ENCODE results near the gene SPO11. TPM values are rescaled to one million over a fixed set of nuclear protein-coding genes. Genes with fewer than 3 reads are reported as not detected.

SPO11 gene
- polyA plus RNA-seq, 1 experiment: not detected

- no peak for DNase-seq (ENCODE audit: low read depth)
- Histone ChIP-seq H3K36me3 (ENCODE audit: control insufficient read depth, insufficient read depth, low read length) (no peaks in the 10 kb centered on the region), H3K27me3 (ENCODE audit: control insufficient read depth, insufficient read depth, low read length) (peaks cover 8% of the 10 kb centered on the region), H3K4me3 (ENCODE audit: low read depth, low read length) (no peak overlapping the region)
- TF ChIP-seq, protein P1, sequence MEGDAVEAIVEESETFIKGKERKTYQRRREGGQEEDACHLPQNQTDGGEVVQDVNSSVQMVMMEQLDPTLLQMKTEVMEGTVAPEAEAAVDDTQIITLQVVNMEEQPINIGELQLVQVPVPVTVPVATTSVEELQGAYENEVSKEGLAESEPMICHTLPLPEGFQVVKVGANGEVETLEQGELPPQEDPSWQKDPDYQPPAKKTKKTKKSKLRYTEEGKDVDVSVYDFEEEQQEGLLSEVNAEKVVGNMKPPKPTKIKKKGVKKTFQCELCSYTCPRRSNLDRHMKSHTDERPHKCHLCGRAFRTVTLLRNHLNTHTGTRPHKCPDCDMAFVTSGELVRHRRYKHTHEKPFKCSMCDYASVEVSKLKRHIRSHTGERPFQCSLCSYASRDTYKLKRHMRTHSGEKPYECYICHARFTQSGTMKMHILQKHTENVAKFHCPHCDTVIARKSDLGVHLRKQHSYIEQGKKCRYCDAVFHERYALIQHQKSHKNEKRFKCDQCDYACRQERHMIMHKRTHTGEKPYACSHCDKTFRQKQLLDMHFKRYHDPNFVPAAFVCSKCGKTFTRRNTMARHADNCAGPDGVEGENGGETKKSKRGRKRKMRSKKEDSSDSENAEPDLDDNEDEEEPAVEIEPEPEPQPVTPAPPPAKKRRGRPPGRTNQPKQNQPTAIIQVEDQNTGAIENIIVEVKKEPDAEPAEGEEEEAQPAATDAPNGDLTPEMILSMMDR (IDR thresholded peaks at IDR 0.05; ENCODE audit: insufficient read depth, low read depth, low read length): no peak
- CTCF ChIA-PET: interaction anchor here (1.1 kb wide), 1 partner anchor 230 kb away, joined by 3 read pairs; no protein-coding TSS in a partner anchor
- POLR2A ChIA-PET: no interaction called here
Measured at GRCh38 chr20:57320358-57320757, 9.2 kb upstream of the SPO11 start.

- no peak for DNase-seq (ENCODE audit: low read depth)
- peaks cover 8% of the 10 kb centered on the region for H3K27me3 ChIP-seq (ENCODE audit: control insufficient read depth, insufficient read depth, low read length)
- ChIA-PET CTCF (interaction anchor here (1.1 kb wide), 1 partner anchor 231 kb away, joined by 3 read pairs; no protein-coding TSS in a partner anchor), POLR2A (no interaction called here)
- no peak overlapping the region for H3K4me3 ChIP-seq (ENCODE audit: low read depth, low read length)
- TF ChIP-seq, protein P1 (IDR thresholded peaks at IDR 0.05; ENCODE audit: insufficient read depth, low read depth, low read length): no peak
- H3K36me3 ChIP-seq (ENCODE audit: control insufficient read depth, insufficient read depth, low read length): no peaks in the 10 kb centered on the region
Measured at GRCh38 chr20:57321142-57321541, 8.5 kb upstream of the SPO11 start.

- ChIA-PET POLR2A (no interaction called here), CTCF (interaction anchor here (0.6 to 1.6 kb wide), 3 partner anchors 13 to 231 kb away, joined by 3 to 4 read pairs (median 3); no protein-coding TSS in a partner anchor)
- DNase-seq (ENCODE audit: low read depth): no peak
- Histone ChIP-seq H3K36me3 (ENCODE audit: control insufficient read depth, insufficient read depth, low read length) (no peaks in the 10 kb centered on the region), H3K27me3 (ENCODE audit: control insufficient read depth, insufficient read depth, low read length) (peaks cover 8% of the 10 kb centered on the region), H3K4me3 (ENCODE audit: low read depth, low read length) (no peak overlapping the region)
- TF ChIP-seq, protein P1 (IDR thresholded peaks at IDR 0.05; ENCODE audit: insufficient read depth, low read depth, low read length): no peak
Measured at GRCh38 chr20:57322476-57322875, 7.1 kb upstream of the SPO11 start.

DNA sequence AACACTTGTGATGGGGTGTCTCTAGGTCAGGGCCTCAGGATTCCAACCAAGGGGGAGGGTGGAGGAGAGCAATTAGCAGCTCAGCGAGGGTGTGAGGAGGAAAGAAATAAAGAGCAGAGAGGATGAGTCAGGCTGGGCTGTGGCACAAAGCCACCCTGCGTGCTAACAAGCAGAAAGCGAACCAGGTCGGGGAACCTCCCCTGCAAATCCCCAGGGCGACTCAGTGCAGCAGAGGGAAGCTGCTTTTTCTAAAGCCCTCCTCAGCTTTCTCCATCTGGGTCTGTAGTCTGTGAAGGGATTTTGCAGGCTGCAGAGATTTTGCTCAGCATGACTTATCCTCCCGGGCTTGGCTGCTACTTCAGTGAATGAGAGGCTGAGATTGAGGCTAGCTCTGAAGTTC, 6.6 kb upstream of the SPO11 start:
- TF ChIP-seq, protein P1 (IDR thresholded peaks at IDR 0.05; ENCODE audit: insufficient read depth, low read depth, low read length): no peak
- DNase-seq (ENCODE audit: low read depth): no peak
- Histone ChIP-seq H3K36me3 (ENCODE audit: control insufficient read depth, insufficient read depth, low read length) (no peaks in the 10 kb centered on the region), H3K4me3 (ENCODE audit: low read depth, low read length) (no peak overlapping the region), H3K27me3 (ENCODE audit: control insufficient read depth, insufficient read depth, low read length) (peaks cover 8% of the 10 kb centered on the region)
- ChIA-PET CTCF (interaction anchor here (0.6 to 4.1 kb wide), 5 partner anchors 14 to 332 kb away, joined by 3 to 16 read pairs (median 3); no protein-coding TSS in a partner anchor), POLR2A (no interaction called here)

GRCh38 chr20:57325632-57326356, 3.8 kb upstream of the SPO11 start:
- Histone ChIP-seq H3K27me3 (ENCODE audit: control insufficient read depth, insufficient read depth, low read length) (peaks cover 9% of the 10 kb centered on the region), H3K4me3 (ENCODE audit: low read depth, low read length) (no peak overlapping the region), H3K36me3 (ENCODE audit: control insufficient read depth, insufficient read depth, low read length) (no peaks in the 10 kb centered on the region)
- ChIA-PET CTCF (interaction anchor here (4.1 kb wide), 1 partner anchor 20 kb away, joined by 16 read pairs; no protein-coding TSS in a partner anchor), POLR2A (no interaction called here)
- no peak for DNase-seq (ENCODE audit: low read depth)
- TF ChIP-seq, protein P1 (IDR thresholded peaks at IDR 0.05; ENCODE audit: insufficient read depth, low read depth, low read length): no peak
